Tibial nerve (tissue), 4 donors: Measurements from ENCODE around the gene RAB18. TPM values are rescaled to one million over a fixed set of nuclear protein-coding genes. Genes with fewer than 3 reads are reported as not detected.
A peak's percentile ranks its signal among the peaks of the same experiment; 100 is the strongest.
"Not testable (repeated sequence)": the region's sequence is repeated elsewhere in the genome, so short reads cannot be mapped to it uniquely, and the experiment has no call there.

Experiments used
- DNase-seq, 2 donors: peaks; one replicate each; pipeline ENCODE4 v3.0.0-alpha.2; 2019; ENCODE audit warnings: low spot score in 2 of 2
- H3K27ac ChIP-seq, 4 donors: fragments of 200-600 bp; sonication (generic) in 3 of 4; one replicate each; pipeline ENCODE4 v1.5.1; 2017 to 2019; ENCODE audit warnings: mild to moderate bottlenecking in 1 of 4
- H3K27me3 ChIP-seq, 2 donors: fragments of 200-600 bp; sonication (generic) in 1 of 2; one replicate each; pipeline versions ENCODE4 v1.5.1 to v1.6.0; 2017 to 2019
- H3K36me3 ChIP-seq, 3 donors: fragments of 200-600 bp; sonication (generic); one replicate each; pipeline ENCODE4 v1.5.1; 2018 to 2019
- H3K4me1 ChIP-seq, 4 donors: fragments of 200-600 bp; sonication (generic) in 3 of 4; one replicate each; pipeline ENCODE4 v1.5.1; 2017 to 2019
- H3K4me3 ChIP-seq, 4 donors: fragments of 200-600 bp; sonication (generic) in 3 of 4; one replicate each; pipeline ENCODE4 v1.5.1; 2017 to 2019; ENCODE audit warnings: mild to moderate bottlenecking in 1 of 4, moderate library complexity in 1 of 4
- H3K9me3 ChIP-seq, 4 donors: fragments of 200-600 bp; sonication (generic) in 3 of 4; one replicate each; pipeline ENCODE4 v1.5.1; 2017 to 2019
- CTCF ChIP-seq, 5 experiments: fragments of 200-600 bp in 3 of 5; fragments of 450-650 bp in 2 of 5; sonication (generic) in 3 of 5; IDR thresholded peaks; one replicate each; pipeline ENCODE4 v1.5.1; 2016 to 2019; ENCODE audit warnings: antibody characterized with exemption in 5 of 5, mild to moderate bottlenecking in 3 of 5, moderate library complexity in 2 of 5
- EP300 ChIP-seq, 2 donors: sonication (generic); formaldehyde crosslinking; IDR thresholded peaks; one replicate each; pipeline ENCODE4 v1.6.1; 2017; ENCODE audit warnings: antibody characterized with exemption in 2 of 2, mild to moderate bottlenecking in 1 of 2
- POLR2A ChIP-seq, 2 donors: fragments of 450-650 bp; IDR thresholded peaks; one replicate each; pipeline ENCODE4 v1.6.1; 2017; ENCODE audit warnings: antibody characterized with exemption in 2 of 2, mild to moderate bottlenecking in 2 of 2, moderate library complexity in 2 of 2
- WGBS, 2 donors: methylation state at CpG; one replicate each; pipeline ENCODE4 v1.1.5; 2018; 5-methylcytosine and 5-hydroxymethylcytosine counted together
- total RNA-seq, 4 donors: library from RNA; depleted of rRNA; stranded (reverse); fragments of >200 nt; gene quantifications; one replicate each; pipeline ENCODE4 v1.1.0, GENCODE V29; 2016

The RAB18 gene
- total RNA-seq, 4 donors from 2014 or later: 20.7 to 33.3 (median 23.2) TPM

GRCh38 chr10:27503498-27504006 lies 552 bp upstream of the RAB18 start:
- no peaks in the 10 kb centered on the region for H3K27me3 ChIP-seq
- no peaks in the 10 kb centered on the region for H3K9me3 ChIP-seq
- H3K4me3 ChIP-seq: peak overlapping the region; percentile 69 to 99 (median 90)
- peak overlapping the region in 3 of 4 donors; percentile 88 to 90 (median 90) for H3K27ac ChIP-seq
- H3K4me1 ChIP-seq: peaks cover 9 to 30% (median 13%) of the 10 kb centered on the region in 4 donors
- DNase-seq: no peak
- WGBS, 2 donors: 46 to 50% methylated on average over 4 of the region's 4 CpGs
- TF ChIP-seq CTCF (IDR thresholded peaks at IDR 0.05): no peak
- H3K36me3 ChIP-seq: no peaks in the 10 kb centered on the region

GRCh38 chr10:27504808-27505460 lies 830 bp downstream of the RAB18 start:
- H3K36me3 ChIP-seq: no peaks in the 10 kb centered on the region
- no peaks in the 10 kb centered on the region for H3K9me3 ChIP-seq
- TF ChIP-seq EP300 (IDR thresholded peaks at IDR 0.05): no peak
- TF ChIP-seq CTCF (IDR thresholded peaks at IDR 0.05): no peak
- TF ChIP-seq POLR2A (IDR thresholded peaks at IDR 0.05): no peak
- peak overlapping the region; percentile 69 to 99 (median 90) for H3K4me3 ChIP-seq
- H3K27ac ChIP-seq: peak overlapping the region; percentile 62 to 90 (median 89)
- peaks cover 9 to 41% (median 13%) of the 10 kb centered on the region in 4 donors for H3K4me1 ChIP-seq
- 4% methylated on average over 13 of the region's 13 CpGs for WGBS, 2 donors
- H3K27me3 ChIP-seq: no peaks in the 10 kb centered on the region
- DNase-seq: no peak

- DNase-seq, H3K36me3 ChIP-seq, H3K27ac ChIP-seq, H3K27me3 ChIP-seq, H3K9me3 ChIP-seq: not testable (repeated sequence)
- Histone ChIP-seq H3K4me1 (peaks cover 9 to 41% (median 13%) of the 10 kb centered on the region in 4 donors), H3K4me3 (peak overlapping the region; percentile 69 to 99 (median 90))
- 92 to 93% methylated on average over 15 of the region's 15 CpGs for WGBS, 2 donors
Observed at GRCh38 chr10:27505537-27505936, 1.4 kb downstream of the RAB18 start.

- Histone ChIP-seq H3K9me3 (no peaks in the 10 kb centered on the region), H3K27me3 (no peaks in the 10 kb centered on the region), H3K4me1 (peaks cover 9 to 44% (median 13%) of the 10 kb centered on the region in 4 donors), H3K4me3 (no peak overlapping the region), H3K36me3 (peaks cover 0 to 5% (median 0%) of the 10 kb centered on the region in 3 donors), H3K27ac (no peak overlapping the region)
- 77 to 81% methylated on average over 4 of the region's 4 CpGs for WGBS, 2 donors
- no peak for DNase-seq
- no peak for TF ChIP-seq CTCF (IDR thresholded peaks at IDR 0.05)
- no peak for TF ChIP-seq POLR2A (IDR thresholded peaks at IDR 0.05)
- TF ChIP-seq EP300 (IDR thresholded peaks at IDR 0.05): no peak
Observed at GRCh38 chr10:27506280-27506679, 2.2 kb downstream of the RAB18 start.

- Histone ChIP-seq H3K27ac (no peak overlapping the region), H3K27me3 (no peaks in the 10 kb centered on the region), H3K4me3 (no peak overlapping the region), H3K36me3 (peaks cover 0 to 28% (median 3%) of the 10 kb centered on the region in 3 donors), H3K9me3 (no peaks in the 10 kb centered on the region), H3K4me1 (peaks cover 0 to 36% (median 2%) of the 10 kb centered on the region in 4 donors)
- 56 to 77% methylated on average over 2 of the region's 2 CpGs for WGBS, 2 donors
- TF ChIP-seq CTCF (IDR thresholded peaks at IDR 0.05): no peak
- no peak for TF ChIP-seq EP300 (IDR thresholded peaks at IDR 0.05)
- no peak for TF ChIP-seq POLR2A (IDR thresholded peaks at IDR 0.05)
- no peak for DNase-seq
Observed at GRCh38 chr10:27512548-27512947, 8.4 kb downstream of the RAB18 start.
